Prostate gland (tissue), 2 donors: ENCODE data around the gene GH2. TPM values are rescaled to one million over a fixed set of nuclear protein-coding genes. Genes with fewer than 3 reads are reported as not detected.
A peak's percentile ranks its signal among the peaks of the same experiment; 100 is the strongest.

ENCODE experiments used
- DNase-seq: peaks from one replicate; pipeline ENCODE4 v3.0.0-alpha.2; 2019; ENCODE audit warnings: low spot score
- H3K27ac ChIP-seq, 2 donors: fragments of 200-600 bp; sonication (generic); 2 replicates each; pipeline ENCODE4 v1.5.1; 2017 to 2019
- H3K27me3 ChIP-seq: fragments of 200-600 bp; sonication (generic); replicated peaks from 2 replicates; pipeline ENCODE4 v1.5.1; 2019; ENCODE audit not compliant: insufficient read depth
- H3K36me3 ChIP-seq, 2 donors: fragments of 200-600 bp; sonication (generic); 1 replicate in 1 of 2; 2 replicates in 1 of 2; pipeline versions ENCODE4 v1.5.1 to v1.8.1; 2017 to 2019
- H3K4me1 ChIP-seq: fragments of 200-600 bp; sonication (generic); replicated peaks from 2 replicates; pipeline ENCODE4 v1.5.1; 2019
- H3K4me3 ChIP-seq, 2 donors: fragments of 200-600 bp; sonication (generic); 2 replicates each; pipeline ENCODE4 v1.5.1; 2017 to 2019
- H3K9me3 ChIP-seq: fragments of 200-600 bp; sonication (generic); 2 replicates; pipeline ENCODE4 v1.5.1; 2017
- POLR2A ChIP-seq: fragments of 450-650 bp; IDR thresholded peaks from one replicate; pipeline ENCODE4 v1.6.1; 2016; ENCODE audit warnings: antibody characterized with exemption, mild to moderate bottlenecking
- POLR2AphosphoS5 ChIP-seq: sonication (generic); formaldehyde crosslinking; IDR thresholded peaks from one replicate; pipeline ENCODE4 v1.6.1; 2017; ENCODE audit warnings: antibody characterized with exemption
- WGBS: methylation state at CpG from one replicate; pipeline ENCODE4 v1.1.5; 2018; 5-methylcytosine and 5-hydroxymethylcytosine counted together
- intact Hi-C: fragments of 100-400 bp; cut with DNase I; formaldehyde crosslinking; loops from one replicate; pipeline ENCODE4 v1.14.2; 2022
- total RNA-seq, 2 donors: library from RNA; depleted of rRNA; stranded (reverse); fragments of >200 nt; gene quantifications; one replicate each; pipeline ENCODE4 v1.1.0, GENCODE V29; 2016
- TF ChIP-seq, protein P1 (sequence below), 4 experiments: fragments of 200-600 bp in 2 of 4; fragments of 450-650 bp in 2 of 4; sonication (generic) in 2 of 4; IDR thresholded peaks; 1 replicate in 3 of 4; 2 replicates in 1 of 4; pipeline ENCODE4 v1.5.1; 2016 to 2019; ENCODE audit warnings: antibody characterized with exemption in 4 of 4, mild to moderate bottlenecking in 2 of 4, moderate library complexity in 2 of 4

Gene GH2
- not detected for total RNA-seq

DNA sequence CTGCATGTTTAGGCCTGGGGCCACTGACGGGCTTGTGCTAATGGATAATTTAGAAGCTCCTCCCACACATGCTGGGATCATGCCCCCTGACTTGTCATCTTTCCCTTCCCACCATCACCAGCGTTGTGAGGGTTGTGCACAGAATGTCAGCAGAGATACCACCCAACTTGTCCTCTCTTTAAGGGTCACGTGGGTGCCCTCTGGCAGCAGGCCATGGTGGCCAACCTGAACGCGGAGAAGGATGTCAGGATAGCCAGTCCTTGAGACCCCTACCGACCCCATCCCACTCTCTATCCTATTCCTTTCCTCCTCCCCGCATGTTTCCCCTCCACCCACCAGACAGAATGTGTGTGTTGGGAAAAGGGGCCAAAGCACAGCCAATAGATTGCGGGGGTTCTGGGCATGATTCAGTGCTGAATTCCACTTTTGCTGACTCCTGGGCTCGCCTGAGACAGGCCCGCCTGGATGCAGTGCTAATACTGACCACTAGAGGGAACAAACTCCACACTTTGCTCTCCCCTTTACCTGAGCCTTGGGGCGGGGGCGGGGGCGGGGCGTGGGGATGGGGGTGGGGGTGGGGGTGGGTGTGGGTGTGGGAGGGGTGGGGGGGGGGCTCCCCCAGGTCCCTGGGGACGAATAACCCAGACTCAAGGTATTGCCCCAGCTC is at the start of gene GH2:
TSS of gene GH2 (minus strand) at position 10 of the 667 bp plus-strand sequence. CDS start 143 bp downstream, outside the sequence.
- H3K27ac ChIP-seq = no peak within 1 kb of the TSS
- no peaks in the 10 kb centered on the region for H3K27me3 ChIP-seq
- H3K4me3 ChIP-seq = no peak within 1 kb of the TSS
- peak; percentile 10 for DNase-seq
- no peaks in the 10 kb centered on the region for H3K4me1 ChIP-seq
- intact Hi-C loops = no loop called here
- 40% methylated on average over 13 of the region's 15 CpGs for WGBS
- TF ChIP-seq POLR2AphosphoS5 = no peak
- TF ChIP-seq, protein P1, sequence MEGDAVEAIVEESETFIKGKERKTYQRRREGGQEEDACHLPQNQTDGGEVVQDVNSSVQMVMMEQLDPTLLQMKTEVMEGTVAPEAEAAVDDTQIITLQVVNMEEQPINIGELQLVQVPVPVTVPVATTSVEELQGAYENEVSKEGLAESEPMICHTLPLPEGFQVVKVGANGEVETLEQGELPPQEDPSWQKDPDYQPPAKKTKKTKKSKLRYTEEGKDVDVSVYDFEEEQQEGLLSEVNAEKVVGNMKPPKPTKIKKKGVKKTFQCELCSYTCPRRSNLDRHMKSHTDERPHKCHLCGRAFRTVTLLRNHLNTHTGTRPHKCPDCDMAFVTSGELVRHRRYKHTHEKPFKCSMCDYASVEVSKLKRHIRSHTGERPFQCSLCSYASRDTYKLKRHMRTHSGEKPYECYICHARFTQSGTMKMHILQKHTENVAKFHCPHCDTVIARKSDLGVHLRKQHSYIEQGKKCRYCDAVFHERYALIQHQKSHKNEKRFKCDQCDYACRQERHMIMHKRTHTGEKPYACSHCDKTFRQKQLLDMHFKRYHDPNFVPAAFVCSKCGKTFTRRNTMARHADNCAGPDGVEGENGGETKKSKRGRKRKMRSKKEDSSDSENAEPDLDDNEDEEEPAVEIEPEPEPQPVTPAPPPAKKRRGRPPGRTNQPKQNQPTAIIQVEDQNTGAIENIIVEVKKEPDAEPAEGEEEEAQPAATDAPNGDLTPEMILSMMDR (IDR thresholded peaks at IDR 0.05) = peak; percentile 13 to 50 (median 18)
- H3K36me3 ChIP-seq = no peaks in the 10 kb centered on the region
- H3K9me3 ChIP-seq = no peaks in the 10 kb centered on the region

DNA sequence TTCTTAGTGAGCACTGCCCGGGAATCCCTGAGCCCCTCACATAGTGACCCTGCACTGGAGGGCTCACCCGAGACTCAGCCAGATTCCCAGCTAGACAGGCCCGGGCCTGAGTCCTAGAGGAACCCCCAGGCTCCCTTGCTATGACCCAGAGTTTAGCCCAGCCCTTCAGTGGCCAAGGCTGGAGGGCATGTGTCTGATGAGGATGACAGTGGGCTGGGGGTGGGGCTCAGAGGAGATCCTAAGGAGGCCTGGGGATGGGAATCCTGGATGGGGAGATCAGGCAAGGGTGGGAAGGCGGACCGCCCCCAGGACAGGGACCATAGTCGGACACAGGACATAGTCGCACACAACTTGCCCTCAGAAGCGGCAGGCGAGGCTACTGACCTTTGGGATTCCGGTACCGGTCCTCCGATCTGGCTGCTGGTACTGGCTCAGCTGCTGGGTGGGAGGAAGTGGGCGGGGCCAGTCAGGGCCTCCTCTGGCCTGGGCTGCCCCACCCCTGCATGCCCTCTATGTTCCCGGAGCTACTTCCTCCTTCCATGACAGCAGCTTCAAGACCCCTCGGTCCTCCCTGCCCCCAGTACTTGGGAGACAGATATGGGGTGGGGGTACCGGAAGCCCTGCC is 49.3 kb upstream of the GH2 start:
- Histone ChIP-seq H3K27me3 (no peaks in the 10 kb centered on the region), H3K4me1 (no peaks in the 10 kb centered on the region), H3K9me3 (no peaks in the 10 kb centered on the region), H3K36me3 (no peaks in the 10 kb centered on the region), H3K27ac (no peak overlapping the region), H3K4me3 (no peak overlapping the region)
- intact Hi-C loops = no loop called here
- no peak for DNase-seq
- WGBS = 59% methylated on average over 16 of the region's 16 CpGs
- TF ChIP-seq POLR2A (no peak), POLR2AphosphoS5 (no peak)
- TF ChIP-seq, protein P1 (IDR thresholded peaks at IDR 0.05) = no peak

DNA sequence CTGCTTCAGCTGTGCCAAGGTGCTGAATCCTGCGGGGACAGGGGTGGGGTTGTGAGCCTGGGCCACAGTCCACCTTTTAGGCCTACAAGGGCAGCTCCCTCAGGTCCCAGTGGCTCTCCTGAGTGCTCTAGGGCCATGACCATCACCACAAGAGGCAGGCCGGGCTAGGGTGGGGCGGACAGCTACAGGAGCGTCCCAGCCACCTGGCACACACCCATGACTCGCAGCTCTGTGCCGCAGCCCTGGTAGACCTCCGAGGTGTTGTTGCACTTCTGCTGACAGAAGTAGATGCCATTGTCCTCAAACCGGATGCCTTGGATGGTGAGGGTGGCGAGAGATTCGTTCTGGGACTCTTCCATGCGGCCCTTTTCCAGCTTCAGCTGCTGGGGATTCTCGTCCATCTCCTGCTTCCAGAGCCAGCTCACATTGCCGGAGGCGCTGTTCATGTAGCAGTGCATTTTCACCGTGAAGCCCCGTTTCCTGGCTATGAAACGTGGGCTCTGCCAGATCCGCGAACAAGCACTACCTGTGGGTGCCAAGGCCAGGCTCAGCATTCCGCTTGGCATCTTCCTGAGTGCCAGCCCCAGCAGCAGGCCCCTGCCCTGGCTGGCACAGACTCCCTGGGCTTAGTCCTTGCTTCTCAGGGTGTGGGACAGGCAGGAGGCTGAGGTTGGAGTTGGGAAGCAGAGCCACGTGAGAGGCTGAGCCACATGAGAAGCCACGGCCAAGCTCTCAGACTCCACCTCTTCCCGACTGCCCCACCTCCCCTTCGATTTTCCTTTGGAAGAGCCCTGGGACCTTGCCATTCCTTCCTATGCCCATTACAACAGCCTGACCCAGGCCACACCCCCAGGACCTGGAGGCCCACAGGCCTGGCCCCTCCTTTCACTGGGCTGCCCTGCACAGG is 48.4 kb upstream of the GH2 start:
- DNase-seq = peak; percentile 33
- TF ChIP-seq POLR2A = no peak
- TF ChIP-seq, protein P1 (IDR thresholded peaks at IDR 0.05) = no peak
- TF ChIP-seq POLR2AphosphoS5 = no peak
- Histone ChIP-seq H3K9me3 (no peaks in the 10 kb centered on the region), H3K27me3 (no peaks in the 10 kb centered on the region), H3K27ac (no peak overlapping the region), H3K36me3 (no peaks in the 10 kb centered on the region), H3K4me1 (no peaks in the 10 kb centered on the region), H3K4me3 (no peak overlapping the region)
- 49% methylated on average over 23 of the region's 24 CpGs for WGBS
- intact Hi-C loops = no loop called here

DNA sequence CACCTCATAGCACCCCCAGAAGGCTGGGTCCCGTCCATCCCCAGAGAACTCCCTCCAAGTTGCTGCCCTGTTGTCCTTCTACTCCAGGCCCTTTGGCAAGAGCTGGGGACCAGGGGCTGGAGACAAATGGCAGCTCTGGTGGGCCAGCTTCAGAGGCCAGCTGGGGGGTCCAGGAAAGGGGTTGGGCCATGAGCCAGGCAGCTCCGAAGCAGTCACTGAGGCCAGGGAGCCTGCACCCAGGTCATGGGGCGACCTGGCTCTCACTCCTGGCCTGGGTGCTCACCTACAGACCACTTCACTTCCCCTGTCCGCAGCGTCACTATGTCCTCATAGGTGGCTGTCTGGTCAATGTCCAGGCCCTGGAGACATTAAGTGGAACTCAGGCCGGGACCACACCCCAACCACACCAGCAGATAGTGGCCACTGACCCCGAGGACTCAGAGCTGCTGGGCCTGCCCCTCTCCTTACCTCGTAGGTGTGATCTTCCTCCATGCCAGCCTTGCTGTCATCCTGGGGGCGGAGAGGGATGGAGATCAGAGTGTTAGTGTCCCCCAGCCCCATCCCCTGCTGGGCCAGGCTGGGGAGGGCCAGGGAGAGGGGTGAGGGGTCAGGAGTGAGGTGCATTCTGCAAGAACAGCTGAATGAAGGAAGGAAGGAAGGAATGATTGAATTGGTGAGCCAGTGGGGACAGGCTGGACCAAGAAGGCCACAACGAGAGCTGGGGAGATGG is 47.4 kb upstream of the GH2 start:
- Histone ChIP-seq H3K4me1 (no peaks in the 10 kb centered on the region), H3K36me3 (no peaks in the 10 kb centered on the region), H3K27ac (no peak overlapping the region), H3K9me3 (no peaks in the 10 kb centered on the region), H3K27me3 (no peaks in the 10 kb centered on the region), H3K4me3 (no peak overlapping the region)
- DNase-seq = no peak
- WGBS = 91% methylated on average over 10 of the region's 10 CpGs
- intact Hi-C loops = no loop called here
- TF ChIP-seq POLR2A = no peak
- TF ChIP-seq, protein P1 (IDR thresholded peaks at IDR 0.05) = no peak
- TF ChIP-seq POLR2AphosphoS5 = no peak
